ENCODE results near the gene NCOR1.

DNA sequence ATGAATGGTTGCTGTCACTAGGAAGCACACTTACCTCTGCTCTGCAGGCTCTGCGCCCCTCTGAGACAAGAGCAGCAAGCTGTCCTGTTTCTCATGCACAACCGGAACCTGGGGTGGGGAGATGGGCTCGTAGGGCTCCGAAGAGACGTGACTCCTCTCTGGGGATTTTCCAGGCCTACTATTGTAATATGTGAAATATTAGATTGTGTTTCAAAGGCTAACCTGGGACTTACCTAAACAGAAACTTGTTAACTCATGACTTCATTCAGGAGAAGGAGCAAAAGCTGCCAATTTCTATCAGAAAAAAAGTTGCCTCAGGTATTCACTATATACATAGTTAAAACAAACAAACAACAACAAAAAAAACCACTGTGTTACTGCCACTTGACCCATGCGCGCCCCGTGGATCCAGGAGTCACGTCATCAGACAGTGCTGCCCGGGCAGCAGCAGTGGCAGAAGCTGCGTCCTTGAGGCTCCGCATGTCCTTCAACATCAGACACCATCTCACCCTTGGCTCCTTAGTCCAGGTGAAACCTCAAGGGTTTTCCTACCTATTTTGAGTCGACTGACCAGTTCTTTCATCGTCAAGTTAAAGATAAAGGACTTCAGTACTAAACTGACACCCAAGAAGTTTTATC lies 166.4 kb downstream of the NCOR1 start:
- TF ChIP-seq, protein P1, sequence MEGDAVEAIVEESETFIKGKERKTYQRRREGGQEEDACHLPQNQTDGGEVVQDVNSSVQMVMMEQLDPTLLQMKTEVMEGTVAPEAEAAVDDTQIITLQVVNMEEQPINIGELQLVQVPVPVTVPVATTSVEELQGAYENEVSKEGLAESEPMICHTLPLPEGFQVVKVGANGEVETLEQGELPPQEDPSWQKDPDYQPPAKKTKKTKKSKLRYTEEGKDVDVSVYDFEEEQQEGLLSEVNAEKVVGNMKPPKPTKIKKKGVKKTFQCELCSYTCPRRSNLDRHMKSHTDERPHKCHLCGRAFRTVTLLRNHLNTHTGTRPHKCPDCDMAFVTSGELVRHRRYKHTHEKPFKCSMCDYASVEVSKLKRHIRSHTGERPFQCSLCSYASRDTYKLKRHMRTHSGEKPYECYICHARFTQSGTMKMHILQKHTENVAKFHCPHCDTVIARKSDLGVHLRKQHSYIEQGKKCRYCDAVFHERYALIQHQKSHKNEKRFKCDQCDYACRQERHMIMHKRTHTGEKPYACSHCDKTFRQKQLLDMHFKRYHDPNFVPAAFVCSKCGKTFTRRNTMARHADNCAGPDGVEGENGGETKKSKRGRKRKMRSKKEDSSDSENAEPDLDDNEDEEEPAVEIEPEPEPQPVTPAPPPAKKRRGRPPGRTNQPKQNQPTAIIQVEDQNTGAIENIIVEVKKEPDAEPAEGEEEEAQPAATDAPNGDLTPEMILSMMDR (IDR thresholded peaks at IDR 0.05): no peak
- TF ChIP-seq, protein P2, sequence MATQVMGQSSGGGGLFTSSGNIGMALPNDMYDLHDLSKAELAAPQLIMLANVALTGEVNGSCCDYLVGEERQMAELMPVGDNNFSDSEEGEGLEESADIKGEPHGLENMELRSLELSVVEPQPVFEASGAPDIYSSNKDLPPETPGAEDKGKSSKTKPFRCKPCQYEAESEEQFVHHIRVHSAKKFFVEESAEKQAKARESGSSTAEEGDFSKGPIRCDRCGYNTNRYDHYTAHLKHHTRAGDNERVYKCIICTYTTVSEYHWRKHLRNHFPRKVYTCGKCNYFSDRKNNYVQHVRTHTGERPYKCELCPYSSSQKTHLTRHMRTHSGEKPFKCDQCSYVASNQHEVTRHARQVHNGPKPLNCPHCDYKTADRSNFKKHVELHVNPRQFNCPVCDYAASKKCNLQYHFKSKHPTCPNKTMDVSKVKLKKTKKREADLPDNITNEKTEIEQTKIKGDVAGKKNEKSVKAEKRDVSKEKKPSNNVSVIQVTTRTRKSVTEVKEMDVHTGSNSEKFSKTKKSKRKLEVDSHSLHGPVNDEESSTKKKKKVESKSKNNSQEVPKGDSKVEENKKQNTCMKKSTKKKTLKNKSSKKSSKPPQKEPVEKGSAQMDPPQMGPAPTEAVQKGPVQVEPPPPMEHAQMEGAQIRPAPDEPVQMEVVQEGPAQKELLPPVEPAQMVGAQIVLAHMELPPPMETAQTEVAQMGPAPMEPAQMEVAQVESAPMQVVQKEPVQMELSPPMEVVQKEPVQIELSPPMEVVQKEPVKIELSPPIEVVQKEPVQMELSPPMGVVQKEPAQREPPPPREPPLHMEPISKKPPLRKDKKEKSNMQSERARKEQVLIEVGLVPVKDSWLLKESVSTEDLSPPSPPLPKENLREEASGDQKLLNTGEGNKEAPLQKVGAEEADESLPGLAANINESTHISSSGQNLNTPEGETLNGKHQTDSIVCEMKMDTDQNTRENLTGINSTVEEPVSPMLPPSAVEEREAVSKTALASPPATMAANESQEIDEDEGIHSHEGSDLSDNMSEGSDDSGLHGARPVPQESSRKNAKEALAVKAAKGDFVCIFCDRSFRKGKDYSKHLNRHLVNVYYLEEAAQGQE (IDR thresholded peaks at IDR 0.05; ENCODE audit: insufficient read depth in 1 of 2, low read depth in 2 of 2, low read length in 1 of 2): no peak
- no peak for TF ChIP-seq POLR2AphosphoS5 (IDR thresholded peaks at IDR 0.05; ENCODE audit: low read depth, low read length)
- no peak for TF ChIP-seq TCF7L2 (IDR thresholded peaks at IDR 0.05; ENCODE audit: low read depth, low read length)
- TF ChIP-seq SIN3A (IDR thresholded peaks at IDR 0.05; ENCODE audit: borderline replicate concordance, insufficient read depth, low read depth, low read length): no peak
